GM20431 (cell line): ENCODE results near the gene ADAMTS10.
"Not testable (repeated sequence)": the region's sequence is repeated elsewhere in the genome, so short reads cannot be mapped to it uniquely, and the experiment has no call there.

Experiments
- in situ Hi-C: fragments of 300-500 bp; cut with MseI, MboI; formaldehyde crosslinking; loops from one replicate; pipeline ENCODE4 v1.15.0; 2020; ENCODE audit warnings: low sequenced_read_pairs; ENCODE audit not compliant: unreplicated experiment

Gene ADAMTS10

GRCh38 chr19:8569066-8569771, 41.3 kb downstream of the ADAMTS10 start:
- in situ Hi-C loops: no loop called here

GRCh38 chr19:8567522-8568172, 42.9 kb downstream of the ADAMTS10 start:
- in situ Hi-C loops: no loop called here

GRCh38 chr19:8566855-8567254, 43.7 kb downstream of the ADAMTS10 start:
- in situ Hi-C loops: no loop called here

- in situ Hi-C loops: not testable (repeated sequence)
Observed at GRCh38 chr19:8564866-8565265, 45.6 kb downstream of the ADAMTS10 start.

GRCh38 chr19:8561075-8561764, 49.3 kb downstream of the ADAMTS10 start:
- in situ Hi-C loops: no loop called here

GRCh38 chr19:8558325-8558724, 52.2 kb downstream of the ADAMTS10 start:
- in situ Hi-C loops: no loop called here

- in situ Hi-C loops: no loop called here
Observed at GRCh38 chr19:8557642-8558238, 52.8 kb downstream of the ADAMTS10 start.

- in situ Hi-C loops: not testable (repeated sequence)
Observed at GRCh38 chr19:8553729-8554128, 56.8 kb downstream of the ADAMTS10 start.

GRCh38 chr19:8552810-8553209, 57.7 kb downstream of the ADAMTS10 start:
- in situ Hi-C loops: no loop called here

- in situ Hi-C loops: no loop called here
Observed at GRCh38 chr19:8550070-8550469, 60.4 kb downstream of the ADAMTS10 start.

- in situ Hi-C loops: no loop called here
Observed at GRCh38 chr19:8545743-8546142, 64.8 kb downstream of the ADAMTS10 start.

GRCh38 chr19:8544168-8544567, 66.3 kb downstream of the ADAMTS10 start:
- in situ Hi-C loops: no loop called here

- in situ Hi-C loops: no loop called here
Observed at GRCh38 chr19:8539621-8540149, 70.8 kb downstream of the ADAMTS10 start.

- in situ Hi-C loops: no loop called here
Observed at GRCh38 chr19:8537099-8537498, 73.4 kb downstream of the ADAMTS10 start.

- in situ Hi-C loops: no loop called here
Observed at GRCh38 chr19:8536282-8536681, 74.2 kb downstream of the ADAMTS10 start.

- in situ Hi-C loops: no loop called here
Observed at GRCh38 chr19:8532225-8532624, 78.3 kb downstream of the ADAMTS10 start.

- in situ Hi-C loops: no loop called here
Observed at GRCh38 chr19:8531470-8531869, 79.0 kb downstream of the ADAMTS10 start.
